HepG2 (cell line): ENCODE data around the gene KHK. TPM values are rescaled to one million over a fixed set of nuclear protein-coding genes. Genes with fewer than 3 reads are reported as not detected.
A peak's percentile ranks its signal among the peaks of the same experiment; 100 is the strongest.

Experiments used
- BHLHE40 ChIP-seq: IDR thresholded peaks from 2 replicates; pipeline ENCODE4 v1.6.1; 2011; ENCODE audit warnings: low read length, improper control_type of control experiment
- CBX1 ChIP-seq: IDR thresholded peaks from one replicate; pipeline ENCODE4 v1.6.1; 2016; ENCODE audit warnings: antibody characterized with exemption, low read depth
- GLMP ChIP-seq: sonication (generic); formaldehyde crosslinking; IDR thresholded peaks from 2 replicates; pipeline ENCODE4 v1.9.0; 2021; ENCODE audit warnings: missing genetic modification reagents, mild to moderate bottlenecking, borderline replicate concordance
- HNF4A ChIP-seq: sonication (generic); formaldehyde crosslinking; IDR thresholded peaks from 2 replicates; pipeline ENCODE4 v1.4.0; 2020; ENCODE audit warnings: missing genetic modification reagents
- HOXD1 ChIP-seq: sonication (generic); formaldehyde crosslinking; IDR thresholded peaks from 2 replicates; pipeline ENCODE4 v1.5.0; 2020; ENCODE audit warnings: missing genetic modification reagents
- KDM4B ChIP-seq: sonication (generic); formaldehyde crosslinking; IDR thresholded peaks from 2 replicates; pipeline ENCODE4 v1.4.0; 2020; ENCODE audit warnings: missing genetic modification reagents
- REPIN1 ChIP-seq: sonication (generic); formaldehyde crosslinking; IDR thresholded peaks from 2 replicates; pipeline ENCODE4 v1.8.0; 2022; ENCODE audit warnings: missing genetic modification reagents, low read depth, mild to moderate bottlenecking, borderline replicate concordance
- SALL2 ChIP-seq: sonication (generic); formaldehyde crosslinking; IDR thresholded peaks from 2 replicates; pipeline ENCODE4 v1.8.1; 2023; ENCODE audit warnings: mild to moderate bottlenecking, missing genetic modification reagents, inconsistent platforms
- TOE1 ChIP-seq: sonication (generic); formaldehyde crosslinking; IDR thresholded peaks from 2 replicates; pipeline ENCODE4 v1.4.0; 2020; ENCODE audit warnings: mild to moderate bottlenecking, missing genetic modification reagents
- ZBTB26 ChIP-seq: IDR thresholded peaks from 2 replicates; pipeline ENCODE4 v1.6.1; 2016; ENCODE audit warnings: missing compliant biosample characterization, missing genetic modification reagents, borderline replicate concordance
- ZFP62 ChIP-seq: sonication (generic); formaldehyde crosslinking; IDR thresholded peaks from 2 replicates; pipeline ENCODE4 v1.4.0; 2020; ENCODE audit warnings: missing genetic modification reagents
- ZNF18 ChIP-seq: sonication (generic); formaldehyde crosslinking; IDR thresholded peaks from 2 replicates; pipeline ENCODE4 v1.8.0; 2022; ENCODE audit warnings: mild to moderate bottlenecking, missing genetic modification reagents; ENCODE audit not compliant: insufficient replicate concordance
- ZNF563 ChIP-seq: sonication (generic); formaldehyde crosslinking; IDR thresholded peaks from 2 replicates; pipeline ENCODE4 v1.8.0; 2022; ENCODE audit warnings: mild to moderate bottlenecking, moderate library complexity, missing genetic modification reagents
- polyA plus RNA-seq, 8 experiments: library from polyadenylated mRNA; depleted of rRNA in 3 of 8; stranded (reverse) in 7 of 8; unstranded in 1 of 8; fragments of >200 nt; fragmentation: Illumina TruSeq in 4 of 8; extraction: Trizol in 4 of 8; gene quantifications; 2 replicates each; pipeline versions ENCODE4 v1.2.1 to v1.2.3, GENCODE V29; 2011 to 2016; ENCODE audit warnings: low read depth in 4 of 8, missing spikeins in 1 of 8, mixed read lengths in 1 of 8; ENCODE audit not compliant: insufficient read depth in 1 of 8
- total RNA-seq, 5 experiments: library from RNA; depleted of rRNA; stranded (reverse); fragments of >200 nt; fragmentation: Illumina TruSeq; extraction: Trizol; gene quantifications; 2 replicates each; pipeline ENCODE4 v1.2.3, GENCODE V29; 2016; ENCODE audit warnings: low read depth in 1 of 5
- TF ChIP-seq, protein P1 (sequence below): sonication (generic); formaldehyde crosslinking; IDR thresholded peaks from 2 replicates; pipeline ENCODE4 v1.8.1; 2022; ENCODE audit warnings: mild to moderate bottlenecking, missing genetic modification reagents
- TF ChIP-seq, protein P2 (sequence below), 2 experiments: sonication (generic) in 1 of 2; formaldehyde crosslinking in 1 of 2; IDR thresholded peaks; 2 replicates each; pipeline versions ENCODE4 v1.6.1 to v1.9.0; 2014 to 2022; ENCODE audit warnings: antibody characterized with exemption in 1 of 2, borderline replicate concordance in 1 of 2, inconsistent platforms in 1 of 2, low read depth in 1 of 2, missing genetic modification reagents in 1 of 2

The KHK gene
- total and polyA plus RNA-seq, 2 of the 13 experiments (the other 11 are each of a cell fraction or from before 2014, with no cell fraction given): 40.9 to 99.2 TPM

DNA sequence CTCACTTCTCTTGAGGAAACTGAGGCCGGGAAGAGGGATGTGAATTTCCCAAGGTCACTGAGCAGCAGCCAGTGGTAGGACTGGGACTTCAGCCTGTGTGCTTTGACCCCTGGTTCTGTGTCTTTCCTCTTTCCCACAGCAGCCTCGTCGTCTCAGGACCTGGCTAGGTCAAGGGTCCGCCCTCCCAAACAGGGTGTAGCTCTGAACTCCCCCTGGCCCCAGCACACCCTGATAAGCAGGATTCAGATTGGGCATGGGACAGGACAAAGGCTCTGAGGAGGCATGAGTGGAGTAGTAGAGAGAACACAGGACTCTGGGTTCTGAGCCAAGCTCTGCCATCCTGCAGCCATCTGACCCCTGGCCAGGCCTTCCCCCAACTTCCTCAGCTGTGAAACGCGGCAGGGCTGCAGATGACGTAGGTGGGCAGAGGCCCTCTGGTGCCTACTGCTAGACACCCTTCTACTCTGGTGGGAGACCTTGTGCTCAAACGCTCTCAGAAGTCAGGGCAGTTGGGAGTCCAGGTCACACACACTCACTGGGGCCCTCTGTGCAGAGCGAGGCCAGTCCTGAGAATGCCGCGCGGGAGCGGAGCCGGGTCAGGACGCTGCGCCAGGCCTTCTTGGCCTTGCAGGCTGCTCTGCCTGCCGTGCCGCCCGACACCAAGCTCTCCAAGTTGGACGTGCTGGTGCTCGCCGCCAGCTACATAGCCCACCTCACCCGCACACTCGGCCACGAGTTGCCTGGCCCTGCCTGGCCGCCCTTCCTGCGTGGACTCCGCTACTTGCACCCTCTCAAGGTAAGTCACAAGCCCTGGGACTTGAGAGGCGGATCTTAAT, 63.2 kb downstream of the KHK start (continued):
- no peak for TF ChIP-seq ZBTB26 (CRISPR knock-in tag)
- TF ChIP-seq ZNF18: no peak
- TF ChIP-seq ZNF563: peak; percentile 59; the same call in 1 of the 2 replicates
- TF ChIP-seq HOXD1: no peak
- no peak for TF ChIP-seq CBX1
- TF ChIP-seq TOE1: no peak
- no peak for TF ChIP-seq ZFP62 (CRISPR knock-in tag)
- no peak for TF ChIP-seq REPIN1 (CRISPR knock-in tag)
- no peak for TF ChIP-seq SALL2 (CRISPR knock-in tag)
- TF ChIP-seq, protein P1, sequence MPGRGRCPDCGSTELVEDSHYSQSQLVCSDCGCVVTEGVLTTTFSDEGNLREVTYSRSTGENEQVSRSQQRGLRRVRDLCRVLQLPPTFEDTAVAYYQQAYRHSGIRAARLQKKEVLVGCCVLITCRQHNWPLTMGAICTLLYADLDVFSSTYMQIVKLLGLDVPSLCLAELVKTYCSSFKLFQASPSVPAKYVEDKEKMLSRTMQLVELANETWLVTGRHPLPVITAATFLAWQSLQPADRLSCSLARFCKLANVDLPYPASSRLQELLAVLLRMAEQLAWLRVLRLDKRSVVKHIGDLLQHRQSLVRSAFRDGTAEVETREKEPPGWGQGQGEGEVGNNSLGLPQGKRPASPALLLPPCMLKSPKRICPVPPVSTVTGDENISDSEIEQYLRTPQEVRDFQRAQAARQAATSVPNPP (CRISPR knock-in tag): no peak
- no peak for TF ChIP-seq BHLHE40
- TF ChIP-seq, protein P2, sequence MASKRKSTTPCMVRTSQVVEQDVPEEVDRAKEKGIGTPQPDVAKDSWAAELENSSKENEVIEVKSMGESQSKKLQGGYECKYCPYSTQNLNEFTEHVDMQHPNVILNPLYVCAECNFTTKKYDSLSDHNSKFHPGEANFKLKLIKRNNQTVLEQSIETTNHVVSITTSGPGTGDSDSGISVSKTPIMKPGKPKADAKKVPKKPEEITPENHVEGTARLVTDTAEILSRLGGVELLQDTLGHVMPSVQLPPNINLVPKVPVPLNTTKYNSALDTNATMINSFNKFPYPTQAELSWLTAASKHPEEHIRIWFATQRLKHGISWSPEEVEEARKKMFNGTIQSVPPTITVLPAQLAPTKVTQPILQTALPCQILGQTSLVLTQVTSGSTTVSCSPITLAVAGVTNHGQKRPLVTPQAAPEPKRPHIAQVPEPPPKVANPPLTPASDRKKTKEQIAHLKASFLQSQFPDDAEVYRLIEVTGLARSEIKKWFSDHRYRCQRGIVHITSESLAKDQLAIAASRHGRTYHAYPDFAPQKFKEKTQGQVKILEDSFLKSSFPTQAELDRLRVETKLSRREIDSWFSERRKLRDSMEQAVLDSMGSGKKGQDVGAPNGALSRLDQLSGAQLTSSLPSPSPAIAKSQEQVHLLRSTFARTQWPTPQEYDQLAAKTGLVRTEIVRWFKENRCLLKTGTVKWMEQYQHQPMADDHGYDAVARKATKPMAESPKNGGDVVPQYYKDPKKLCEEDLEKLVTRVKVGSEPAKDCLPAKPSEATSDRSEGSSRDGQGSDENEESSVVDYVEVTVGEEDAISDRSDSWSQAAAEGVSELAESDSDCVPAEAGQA (IDR thresholded peaks at IDR 0.05; ENCODE audit: low read depth): no peak
- TF ChIP-seq, protein P2 (CRISPR knock-in tag; IDR thresholded peaks at IDR 0.05; ENCODE audit: borderline replicate concordance): no peak
- no peak for TF ChIP-seq KDM4B
- TF ChIP-seq HNF4A: 0 out of 2 replicates have a peak, but pooled peaks have one; percentile 7
- no peak for TF ChIP-seq GLMP (CRISPR knock-in tag)
